HG03342 (cell line): Measurements from ENCODE around the gene BCL3.
"Not testable (repeated sequence)": the region's sequence is repeated elsewhere in the genome, so short reads cannot be mapped to it uniquely, and the experiment has no call there.

ENCODE experiments used
- ATAC-seq: cut with Tn5 transposase; IDR thresholded peaks from one replicate; pipeline ENCODE4 v1.9.1; 2021; ENCODE audit warnings: mild to moderate bottlenecking, moderate library complexity; ENCODE audit not compliant: unreplicated experiment

Gene BCL3

GRCh38 chr19:44720945-44721344, 27.6 kb upstream of the BCL3 start:
- no peak for ATAC-seq

- ATAC-seq: not testable (repeated sequence)
Observed at GRCh38 chr19:44721369-44721768, 27.1 kb upstream of the BCL3 start.

- ATAC-seq: no peak
Observed at GRCh38 chr19:44722131-44723121, 26.1 kb upstream of the BCL3 start.

- no peak for ATAC-seq
Observed at GRCh38 chr19:44723299-44723951, 25.1 kb upstream of the BCL3 start.

GRCh38 chr19:44723952-44724319, 24.6 kb upstream of the BCL3 start:
- no peak for ATAC-seq

GRCh38 chr19:44725251-44725650, 23.3 kb upstream of the BCL3 start:
- no peak for ATAC-seq

GRCh38 chr19:44725684-44726083, 22.8 kb upstream of the BCL3 start:
- ATAC-seq: no peak

- no peak for ATAC-seq
Observed at GRCh38 chr19:44726465-44726864, 22.0 kb upstream of the BCL3 start.

- no peak for ATAC-seq
Observed at GRCh38 chr19:44728178-44728577, 20.3 kb upstream of the BCL3 start.

- ATAC-seq: no peak
Observed at GRCh38 chr19:44729516-44730033, 18.9 kb upstream of the BCL3 start.

GRCh38 chr19:44731081-44731480, 17.4 kb upstream of the BCL3 start:
- no peak for ATAC-seq

GRCh38 chr19:44731622-44732021, 16.9 kb upstream of the BCL3 start:
- ATAC-seq: no peak

- ATAC-seq: no peak
Observed at GRCh38 chr19:44732235-44733014, 16.1 kb upstream of the BCL3 start.

- no peak for ATAC-seq
Observed at GRCh38 chr19:44734357-44734756, 14.2 kb upstream of the BCL3 start.

GRCh38 chr19:44735011-44735410, 13.5 kb upstream of the BCL3 start:
- no peak for ATAC-seq

GRCh38 chr19:44737238-44738071, 11.1 kb upstream of the BCL3 start:
- ATAC-seq: no peak

GRCh38 chr19:44738136-44738535, 10.4 kb upstream of the BCL3 start:
- no peak for ATAC-seq

- no peak for ATAC-seq
Observed at GRCh38 chr19:44738603-44739558, 9.6 kb upstream of the BCL3 start.

GRCh38 chr19:44740351-44740824, 8.1 kb upstream of the BCL3 start:
- ATAC-seq: no peak
